Measurements from ENCODE around the gene PHF14. TPM values are rescaled to one million over a fixed set of nuclear protein-coding genes. Genes with fewer than 3 reads are reported as not detected.
A peak's percentile ranks its signal among the peaks of the same experiment; 100 is the strongest.

The PHF14 gene
- total and polyA plus RNA-seq, 4 donors: 57.5 to 119 (median 72.3) TPM

- H3K36me3 ChIP-seq (ENCODE audit: control insufficient read depth, insufficient read depth, low read length): no peaks in the 10 kb centered on the region
- no peak overlapping the region for H3K4me3 ChIP-seq (ENCODE audit: low read depth, low read length)
- H3K9me3 ChIP-seq (ENCODE audit: control insufficient read depth, insufficient read depth, low read length): no peaks in the 10 kb centered on the region
- no peak for DNase-seq (ENCODE audit: low read depth in 4 of 6, low spot score in 6 of 6)
- no peaks in the 10 kb centered on the region for H3K27me3 ChIP-seq (ENCODE audit: control insufficient read depth, insufficient read depth, low read length)
- H3K27ac ChIP-seq (ENCODE audit: low read depth, low read length): no peak overlapping the region
- no CpG with 5 or more reads among the region's 1 CpG for whole genome bisulfite sequencing (ENCODE audit: insufficient coverage)
- H3K4me1 ChIP-seq (ENCODE audit: control insufficient read depth, insufficient read depth, low read length): no peaks in the 10 kb centered on the region
Measured at GRCh38 chr7:11155883-11156282, 182.2 kb downstream of the PHF14 start.

DNA sequence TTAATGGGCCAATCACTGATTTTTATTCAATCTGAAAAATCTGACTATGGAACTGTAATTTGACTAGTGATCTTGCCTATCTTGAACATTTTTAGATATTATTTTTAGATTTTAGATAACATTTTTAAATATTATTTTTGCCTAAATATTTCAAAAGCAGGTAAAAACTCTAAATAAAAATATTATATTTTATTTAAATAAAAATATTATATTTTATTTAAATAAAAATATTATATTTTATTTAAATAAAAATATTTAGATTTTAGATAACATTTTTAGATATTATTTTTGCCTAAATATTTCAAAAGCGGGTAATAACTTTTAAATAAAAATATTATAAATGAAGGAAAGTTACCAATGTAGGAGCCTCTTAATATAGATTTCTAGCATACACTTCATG, 187.8 kb downstream of the PHF14 start:
- Histone ChIP-seq H3K27ac (ENCODE audit: low read depth, low read length) (no peak overlapping the region), H3K36me3 (ENCODE audit: control insufficient read depth, insufficient read depth, low read length) (no peaks in the 10 kb centered on the region), H3K27me3 (ENCODE audit: control insufficient read depth, insufficient read depth, low read length) (no peaks in the 10 kb centered on the region), H3K9me3 (ENCODE audit: control insufficient read depth, insufficient read depth, low read length) (no peaks in the 10 kb centered on the region), H3K4me1 (ENCODE audit: control insufficient read depth, insufficient read depth, low read length) (no peaks in the 10 kb centered on the region), H3K4me3 (ENCODE audit: low read depth, low read length) (no peak overlapping the region)
- WGBS (ENCODE audit: insufficient coverage): no CpG with 5 or more reads among the region's 1 CpG
- no peak for DNase-seq (ENCODE audit: low read depth in 4 of 6, low spot score in 6 of 6)

DNA sequence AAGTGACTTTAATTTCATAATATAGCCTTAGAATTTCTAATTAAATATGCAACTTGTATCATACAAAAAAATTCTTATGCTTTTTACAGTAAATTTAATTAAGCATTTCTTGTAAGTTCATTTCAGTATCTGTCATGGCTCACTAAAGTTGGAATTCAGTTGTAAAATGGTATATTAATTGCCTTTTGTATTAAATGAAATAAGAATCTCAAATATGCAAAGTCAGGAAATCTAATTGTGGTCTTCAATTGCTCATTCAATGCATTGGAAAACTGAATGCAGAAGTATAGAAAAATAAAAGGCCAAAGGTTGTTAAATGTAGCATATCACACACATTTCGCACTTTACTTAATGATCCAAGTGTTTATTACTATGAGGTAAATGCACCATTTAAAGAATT, 189.5 kb downstream of the PHF14 start:
- WGBS (ENCODE audit: insufficient coverage): no CpG with 5 or more reads among the region's 1 CpG
- peak in 1 of 6 donors; percentile 44 for DNase-seq (ENCODE audit: low read depth in 4 of 6, low spot score in 6 of 6)
- Histone ChIP-seq H3K9me3 (ENCODE audit: control insufficient read depth, insufficient read depth, low read length) (no peaks in the 10 kb centered on the region), H3K27ac (ENCODE audit: low read depth, low read length) (no peak overlapping the region), H3K4me1 (ENCODE audit: control insufficient read depth, insufficient read depth, low read length) (no peaks in the 10 kb centered on the region), H3K27me3 (ENCODE audit: control insufficient read depth, insufficient read depth, low read length) (no peaks in the 10 kb centered on the region), H3K36me3 (ENCODE audit: control insufficient read depth, insufficient read depth, low read length) (no peaks in the 10 kb centered on the region), H3K4me3 (ENCODE audit: low read depth, low read length) (no peak overlapping the region)

GRCh38 chr7:11166051-11166450, 192.4 kb downstream of the PHF14 start:
- WGBS (ENCODE audit: insufficient coverage): 83% methylated on average over 1 of the region's 1 CpG
- Histone ChIP-seq H3K27ac (ENCODE audit: low read depth, low read length) (no peak overlapping the region), H3K36me3 (ENCODE audit: control insufficient read depth, insufficient read depth, low read length) (no peaks in the 10 kb centered on the region), H3K27me3 (ENCODE audit: control insufficient read depth, insufficient read depth, low read length) (no peaks in the 10 kb centered on the region), H3K4me3 (ENCODE audit: low read depth, low read length) (no peak overlapping the region), H3K9me3 (ENCODE audit: control insufficient read depth, insufficient read depth, low read length) (no peaks in the 10 kb centered on the region), H3K4me1 (ENCODE audit: control insufficient read depth, insufficient read depth, low read length) (no peaks in the 10 kb centered on the region)
- DNase-seq (ENCODE audit: low read depth in 4 of 6, low spot score in 6 of 6): no peak

- no CpG with 5 or more reads among the region's 1 CpG for WGBS (ENCODE audit: insufficient coverage)
- H3K36me3 ChIP-seq (ENCODE audit: control insufficient read depth, insufficient read depth, low read length): no peaks in the 10 kb centered on the region
Measured at GRCh38 chr7:11168650-11169170, 195.0 kb downstream of the PHF14 start.

GRCh38 chr7:11170175-11170574, 196.5 kb downstream of the PHF14 start:
- peak in 2 of 6 donors; percentile 74 to 91 for DNase-seq (ENCODE audit: low read depth in 4 of 6, low spot score in 6 of 6)
- Histone ChIP-seq H3K9me3 (ENCODE audit: control insufficient read depth, insufficient read depth, low read length) (no peaks in the 10 kb centered on the region), H3K36me3 (ENCODE audit: control insufficient read depth, insufficient read depth, low read length) (no peaks in the 10 kb centered on the region), H3K4me1 (ENCODE audit: control insufficient read depth, insufficient read depth, low read length) (no peaks in the 10 kb centered on the region), H3K27ac (ENCODE audit: low read depth, low read length) (no peak overlapping the region), H3K27me3 (ENCODE audit: control insufficient read depth, insufficient read depth, low read length) (no peaks in the 10 kb centered on the region), H3K4me3 (ENCODE audit: low read depth, low read length) (no peak overlapping the region)
- WGBS (ENCODE audit: insufficient coverage): no CpG with 5 or more reads among the region's 2 CpGs

More at GRCh38 chr7:11168650-11169170, 195.0 kb downstream of the PHF14 start:
- no peaks in the 10 kb centered on the region for H3K27me3 ChIP-seq (ENCODE audit: control insufficient read depth, insufficient read depth, low read length)
- no peak overlapping the region for H3K27ac ChIP-seq (ENCODE audit: low read depth, low read length)
- no peak overlapping the region for H3K4me3 ChIP-seq (ENCODE audit: low read depth, low read length)
- peak in 1 of 6 donors; percentile 33 for DNase-seq (ENCODE audit: low read depth in 4 of 6, low spot score in 6 of 6)
- no peaks in the 10 kb centered on the region for H3K9me3 ChIP-seq (ENCODE audit: control insufficient read depth, insufficient read depth, low read length)
- no peaks in the 10 kb centered on the region for H3K4me1 ChIP-seq (ENCODE audit: control insufficient read depth, insufficient read depth, low read length)

GRCh38 chr7:11170863-11171568, 197.3 kb downstream of the PHF14 start:
- H3K36me3 ChIP-seq (ENCODE audit: control insufficient read depth, insufficient read depth, low read length): no peaks in the 10 kb centered on the region
- H3K27me3 ChIP-seq (ENCODE audit: control insufficient read depth, insufficient read depth, low read length): no peaks in the 10 kb centered on the region
- no peaks in the 10 kb centered on the region for H3K9me3 ChIP-seq (ENCODE audit: control insufficient read depth, insufficient read depth, low read length)
- no peak for DNase-seq (ENCODE audit: low read depth in 4 of 6, low spot score in 6 of 6)
- no peak overlapping the region for H3K4me3 ChIP-seq (ENCODE audit: low read depth, low read length)
- no peak overlapping the region for H3K27ac ChIP-seq (ENCODE audit: low read depth, low read length)
- no peaks in the 10 kb centered on the region for H3K4me1 ChIP-seq (ENCODE audit: control insufficient read depth, insufficient read depth, low read length)
- no CpG with 5 or more reads among the region's 4 CpGs for WGBS (ENCODE audit: insufficient coverage)

- Histone ChIP-seq H3K27me3 (ENCODE audit: control insufficient read depth, insufficient read depth, low read length) (no peaks in the 10 kb centered on the region), H3K9me3 (ENCODE audit: control insufficient read depth, insufficient read depth, low read length) (no peaks in the 10 kb centered on the region), H3K36me3 (ENCODE audit: control insufficient read depth, insufficient read depth, low read length) (no peaks in the 10 kb centered on the region), H3K4me3 (ENCODE audit: low read depth, low read length) (no peak overlapping the region), H3K27ac (ENCODE audit: low read depth, low read length) (no peak overlapping the region), H3K4me1 (ENCODE audit: control insufficient read depth, insufficient read depth, low read length) (no peaks in the 10 kb centered on the region)
- no peak for DNase-seq (ENCODE audit: low read depth in 4 of 6, low spot score in 6 of 6)
- WGBS (ENCODE audit: insufficient coverage): no CpG with 5 or more reads among the region's 5 CpGs
Measured at GRCh38 chr7:11171569-11172192, 198.0 kb downstream of the PHF14 start.

DNA sequence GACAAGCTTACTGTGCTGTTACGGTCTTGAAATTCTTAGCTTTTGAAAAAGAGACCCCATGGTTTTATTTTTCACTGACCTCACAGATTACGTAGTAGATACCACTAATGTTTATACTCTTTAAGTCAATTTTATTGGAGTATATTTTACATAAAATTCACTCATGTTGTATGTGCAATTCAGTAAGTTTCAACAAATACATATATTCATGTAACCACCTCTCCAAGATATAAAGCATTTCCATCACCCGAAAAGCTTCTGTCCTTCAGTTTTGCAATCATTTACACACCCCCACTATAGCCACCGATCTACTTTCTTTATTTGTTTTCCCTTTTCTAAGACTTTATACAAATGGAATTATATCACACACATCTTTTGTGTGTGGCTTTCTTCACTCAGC, 199.2 kb downstream of the PHF14 start:
- Histone ChIP-seq H3K9me3 (ENCODE audit: control insufficient read depth, insufficient read depth, low read length) (no peaks in the 10 kb centered on the region), H3K36me3 (ENCODE audit: control insufficient read depth, insufficient read depth, low read length) (no peaks in the 10 kb centered on the region), H3K27ac (ENCODE audit: low read depth, low read length) (no peak overlapping the region), H3K4me1 (ENCODE audit: control insufficient read depth, insufficient read depth, low read length) (no peaks in the 10 kb centered on the region), H3K4me3 (ENCODE audit: low read depth, low read length) (no peak overlapping the region), H3K27me3 (ENCODE audit: control insufficient read depth, insufficient read depth, low read length) (no peaks in the 10 kb centered on the region)
- no peak for DNase-seq (ENCODE audit: low read depth in 4 of 6, low spot score in 6 of 6)
- WGBS (ENCODE audit: insufficient coverage): 100% methylated on average over 1 of the region's 4 CpGs

DNA sequence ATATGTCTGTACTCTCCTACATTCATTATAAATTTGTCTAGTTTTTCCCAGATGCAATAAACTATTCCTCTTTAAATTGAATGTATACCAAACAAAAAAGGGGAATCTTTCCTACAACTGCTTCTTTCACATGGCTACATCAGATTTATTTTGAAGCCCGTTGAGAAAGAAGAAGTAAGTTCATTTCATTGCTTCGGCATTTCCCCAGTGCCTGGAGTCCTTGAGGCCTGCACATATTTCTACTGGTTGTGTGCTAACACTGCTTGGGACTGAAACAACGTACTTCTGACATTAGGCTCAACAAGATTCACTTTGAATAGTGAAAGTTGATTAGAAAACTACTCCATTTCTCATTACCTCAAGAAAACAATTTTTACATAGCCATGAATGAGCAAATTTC, 201.7 kb downstream of the PHF14 start:
- H3K9me3 ChIP-seq (ENCODE audit: control insufficient read depth, insufficient read depth, low read length): no peaks in the 10 kb centered on the region

More for the DNA sequence above, 201.7 kb downstream of the PHF14 start:
- H3K36me3 ChIP-seq (ENCODE audit: control insufficient read depth, insufficient read depth, low read length): no peaks in the 10 kb centered on the region
- 60% methylated on average over 1 of the region's 3 CpGs for WGBS (ENCODE audit: insufficient coverage)
- no peak overlapping the region for H3K27ac ChIP-seq (ENCODE audit: low read depth, low read length)
- no peak for DNase-seq (ENCODE audit: low read depth in 4 of 6, low spot score in 6 of 6)
- H3K4me1 ChIP-seq (ENCODE audit: control insufficient read depth, insufficient read depth, low read length): no peaks in the 10 kb centered on the region
- H3K27me3 ChIP-seq (ENCODE audit: control insufficient read depth, insufficient read depth, low read length): no peaks in the 10 kb centered on the region
- H3K4me3 ChIP-seq (ENCODE audit: low read depth, low read length): no peak overlapping the region
